ENCODE measurements around the gene ADO. TPM values are rescaled to one million over a fixed set of nuclear protein-coding genes. Genes with fewer than 3 reads are reported as not detected.
A peak's percentile ranks its signal among the peaks of the same experiment; 100 is the strongest.

The ADO gene
- polyA plus RNA-seq, 3 donors from 2014 or later, result 1.0 to 5.0 (median 2.3) TPM

GRCh38 chr10:62844280-62845011 lies 39.9 kb downstream of the ADO start:
- Mint-ChIP-seq H3K36me3 (peaks cover 3 to 15% (median 7%) of the 10 kb centered on the region in 3 donors), H3K4me1 (peaks cover 2 to 14% of the 10 kb centered on the region in 2 donors), H3K27ac (peak overlapping the region in 2 of 6 donors; percentile 19 to 37), H3K9me3 (peaks cover 0 to 22% (median 11%) of the 10 kb centered on the region in 6 donors), H3K27me3 (ENCODE audit: low read depth in 3 of 3) (peaks cover 1 to 2% (median 2%) of the 10 kb centered on the region in 3 donors), H3K4me3 (no peak overlapping the region)
- no peak for DNase-seq

- H3K4me3 Mint-ChIP-seq, result no peak overlapping the region
- DNase-seq, result no peak
- peaks cover 23 to 33% of the 10 kb centered on the region in 2 donors for H3K4me1 Mint-ChIP-seq
- H3K27ac Mint-ChIP-seq, result no peak overlapping the region
- peaks cover 0 to 2% (median 0%) of the 10 kb centered on the region in 3 donors for H3K27me3 Mint-ChIP-seq (ENCODE audit: low read depth in 3 of 3)
- peaks cover 0 to 22% (median 11%) of the 10 kb centered on the region in 6 donors for H3K9me3 Mint-ChIP-seq
- H3K36me3 Mint-ChIP-seq, result peaks cover 3 to 16% (median 8%) of the 10 kb centered on the region in 3 donors
Measured at GRCh38 chr10:62847433-62847832, 42.9 kb downstream of the ADO start.

GRCh38 chr10:62850646-62851045 lies 46.1 kb downstream of the ADO start:
- H3K36me3 Mint-ChIP-seq, result peaks cover 3 to 16% (median 8%) of the 10 kb centered on the region in 3 donors
- H3K9me3 Mint-ChIP-seq, result peaks cover 0 to 22% (median 11%) of the 10 kb centered on the region in 6 donors
- no peak overlapping the region for H3K4me3 Mint-ChIP-seq
- no peak for DNase-seq
- H3K27ac Mint-ChIP-seq, result peak overlapping the region in 3 of 6 donors; percentile 3 to 73 (median 20)
- peaks cover 52% of the 10 kb centered on the region in 2 donors for H3K4me1 Mint-ChIP-seq
- H3K27me3 Mint-ChIP-seq (ENCODE audit: low read depth in 3 of 3), result peaks cover 0 to 11% (median 0%) of the 10 kb centered on the region in 3 donors

- Mint-ChIP-seq H3K4me1 (peaks cover 60% of the 10 kb centered on the region in 2 donors), H3K36me3 (peaks cover 3 to 16% (median 8%) of the 10 kb centered on the region in 3 donors), H3K9me3 (peaks cover 0 to 22% (median 11%) of the 10 kb centered on the region in 6 donors), H3K27ac (peak overlapping the region; percentile 9 to 73 (median 42)), H3K27me3 (ENCODE audit: low read depth in 3 of 3) (peaks cover 0 to 18% (median 0%) of the 10 kb centered on the region in 3 donors), H3K4me3 (peak overlapping the region in 1 of 5 donors; percentile 52)
- DNase-seq, result peak in 2 of 3 donors; percentile 11 to 24
Measured at GRCh38 chr10:62851442-62851841, 46.9 kb downstream of the ADO start.

GRCh38 chr10:62852961-62853702 lies 48.6 kb downstream of the ADO start:
- peak overlapping the region; percentile 41 to 75 (median 68) for H3K4me3 Mint-ChIP-seq
- H3K36me3 Mint-ChIP-seq, result peaks cover 0 to 10% (median 3%) of the 10 kb centered on the region in 3 donors
- DNase-seq, result peak; percentile 70 to 73 (median 71)
- peaks cover 0 to 18% (median 0%) of the 10 kb centered on the region in 3 donors for H3K27me3 Mint-ChIP-seq (ENCODE audit: low read depth in 3 of 3)
- H3K9me3 Mint-ChIP-seq, result peaks cover 0 to 8% (median 3%) of the 10 kb centered on the region in 6 donors
- peaks cover 72 to 73% of the 10 kb centered on the region in 2 donors for H3K4me1 Mint-ChIP-seq
- H3K27ac Mint-ChIP-seq, result peak overlapping the region; percentile 73 to 92 (median 87)

- peaks cover 72 to 73% of the 10 kb centered on the region in 2 donors for H3K4me1 Mint-ChIP-seq
- peaks cover 0 to 5% (median under 1%) of the 10 kb centered on the region in 6 donors for H3K9me3 Mint-ChIP-seq
- peaks cover 0 to 19% (median 0%) of the 10 kb centered on the region in 3 donors for H3K27me3 Mint-ChIP-seq (ENCODE audit: low read depth in 3 of 3)
- DNase-seq, result peak; percentile 57 to 70 (median 65)
- peak overlapping the region; percentile 73 to 92 (median 87) for H3K27ac Mint-ChIP-seq
- H3K36me3 Mint-ChIP-seq, result peaks cover 0 to 6% (median 3%) of the 10 kb centered on the region in 3 donors
- peak overlapping the region; percentile 41 to 75 (median 68) for H3K4me3 Mint-ChIP-seq
Measured at GRCh38 chr10:62853710-62854109, 49.2 kb downstream of the ADO start.

- peak; percentile 60 to 71 (median 62) for DNase-seq
- no peaks in the 10 kb centered on the region for H3K36me3 Mint-ChIP-seq
- H3K27me3 Mint-ChIP-seq (ENCODE audit: low read depth in 3 of 3), result peaks cover 0 to 21% (median 0%) of the 10 kb centered on the region in 3 donors
- H3K27ac Mint-ChIP-seq, result peak overlapping the region; percentile 14 to 89 (median 56)
- peaks cover 70 to 74% of the 10 kb centered on the region in 2 donors for H3K4me1 Mint-ChIP-seq
- H3K9me3 Mint-ChIP-seq, result no peaks in the 10 kb centered on the region
- H3K4me3 Mint-ChIP-seq, result peak overlapping the region; percentile 41 to 80 (median 51)
Measured at GRCh38 chr10:62856021-62856420, 51.5 kb downstream of the ADO start.

Other genes starting within 250 kb of the ADO start
- under 1 TPM; 0.28 to 0.80 (median 0.29) TPM for gene EGR2, start 11.6 kb downstream of the ADO start, polyA plus RNA-seq